Loucy (cell line): ENCODE data around the gene TPMT.

Experiments
- CTCF ChIP-seq: fragments of 200-600 bp; sonication (generic); conservative IDR thresholded peaks from 2 replicates; pipeline ENCODE4 v1.5.1; 2014; ENCODE audit warnings: mild to moderate bottlenecking, antibody characterized with exemption, low read length
- EZH2phosphoT487 ChIP-seq: fragments of 200-600 bp; IDR thresholded peaks from 2 replicates; pipeline ENCODE4 v1.6.1; 2018; ENCODE audit warnings: antibody characterized with exemption, mild to moderate bottlenecking, moderate library complexity, borderline replicate concordance

GRCh38 chr6:18203786-18204185 is 48.9 kb upstream of the TPMT start:
- no peak for TF ChIP-seq CTCF
- no peak for TF ChIP-seq EZH2phosphoT487
